ENCODE results near the gene CHD1.

- TF ChIP-seq CTCF (CRISPR knock-in tag; IDR thresholded peaks at IDR 0.05), result no peak
- no peak for TF ChIP-seq POLR2AphosphoS5 (IDR thresholded peaks at IDR 0.05; ENCODE audit: low read depth, low read length)
- no peak for TF ChIP-seq ZNF577 (CRISPR knock-in tag; IDR thresholded peaks at IDR 0.05; ENCODE audit: borderline replicate concordance, low read depth)
- TF ChIP-seq NBN (conservative IDR thresholded peaks at IDR 0.05), result no peak
- no peak for TF ChIP-seq SIN3B (IDR thresholded peaks at IDR 0.05; ENCODE audit: low read length)
- no peak for TF ChIP-seq ELF4 (CRISPR knock-in tag; IDR thresholded peaks at IDR 0.05; ENCODE audit: borderline replicate concordance)
- TF ChIP-seq CREBL2 (CRISPR knock-in tag; IDR thresholded peaks at IDR 0.05; ENCODE audit: borderline replicate concordance), result no peak
- TF ChIP-seq TAF1 (CRISPR knock-in tag; IDR thresholded peaks at IDR 0.05), result no peak
These were observed 14.9 kb downstream of the CHD1 start for GRCh38 chr5:98913911-98914310.

All from HepG2 (cell line).